ENCODE data around the gene PEAK3. TPM values are rescaled to one million over a fixed set of nuclear protein-coding genes. Genes with fewer than 3 reads are reported as not detected.

Gene PEAK3
- total and polyA plus RNA-seq, 7 donors: 0.01 to 0.20 (median 0.13) TPM; not detected in 1

- TF ChIP-seq, protein P1, sequence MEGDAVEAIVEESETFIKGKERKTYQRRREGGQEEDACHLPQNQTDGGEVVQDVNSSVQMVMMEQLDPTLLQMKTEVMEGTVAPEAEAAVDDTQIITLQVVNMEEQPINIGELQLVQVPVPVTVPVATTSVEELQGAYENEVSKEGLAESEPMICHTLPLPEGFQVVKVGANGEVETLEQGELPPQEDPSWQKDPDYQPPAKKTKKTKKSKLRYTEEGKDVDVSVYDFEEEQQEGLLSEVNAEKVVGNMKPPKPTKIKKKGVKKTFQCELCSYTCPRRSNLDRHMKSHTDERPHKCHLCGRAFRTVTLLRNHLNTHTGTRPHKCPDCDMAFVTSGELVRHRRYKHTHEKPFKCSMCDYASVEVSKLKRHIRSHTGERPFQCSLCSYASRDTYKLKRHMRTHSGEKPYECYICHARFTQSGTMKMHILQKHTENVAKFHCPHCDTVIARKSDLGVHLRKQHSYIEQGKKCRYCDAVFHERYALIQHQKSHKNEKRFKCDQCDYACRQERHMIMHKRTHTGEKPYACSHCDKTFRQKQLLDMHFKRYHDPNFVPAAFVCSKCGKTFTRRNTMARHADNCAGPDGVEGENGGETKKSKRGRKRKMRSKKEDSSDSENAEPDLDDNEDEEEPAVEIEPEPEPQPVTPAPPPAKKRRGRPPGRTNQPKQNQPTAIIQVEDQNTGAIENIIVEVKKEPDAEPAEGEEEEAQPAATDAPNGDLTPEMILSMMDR (IDR thresholded peaks at IDR 0.05): no peak
- Histone ChIP-seq H3K27me3 (ENCODE audit: insufficient read depth in 3 of 3, low read length in 2 of 3) (no peaks in the 10 kb centered on the region), H3K4me1 (no peaks in the 10 kb centered on the region), H3K4me3 (no peak overlapping the region), H3K9me3 (no peaks in the 10 kb centered on the region), H3K36me3 (ENCODE audit: insufficient read depth in 1 of 2, low read depth in 1 of 2) (peaks cover 0 to 39% of the 10 kb centered on the region in 2 donors), H3K27ac (no peak overlapping the region)
- no peak for DNase-seq
- WGBS, 3 donors: 86 to 91% (median 87%) methylated on average over 12 of the region's 12 CpGs
- no peak for ATAC-seq
- intact Hi-C loops (cut with DNase I): no loop called here
Observed at GRCh38 chr19:2320939-2321338, 39.0 kb upstream of the PEAK3 start.

- no peaks in the 10 kb centered on the region for H3K4me1 ChIP-seq
- H3K27ac ChIP-seq: no peak overlapping the region
- ATAC-seq (no peak), DNase-seq (no peak)
- no peaks in the 10 kb centered on the region for H3K27me3 ChIP-seq (ENCODE audit: insufficient read depth in 3 of 3, low read length in 2 of 3)
- H3K9me3 ChIP-seq: peaks cover 1% of the 10 kb centered on the region
- peaks cover 0 to 33% of the 10 kb centered on the region in 2 donors for H3K36me3 ChIP-seq (ENCODE audit: insufficient read depth in 1 of 2, low read depth in 1 of 2)
- H3K4me3 ChIP-seq: no peak overlapping the region
- intact Hi-C loops (cut with DNase I): no loop called here
- TF ChIP-seq, protein P1 (IDR thresholded peaks at IDR 0.05): no peak
- WGBS, 3 donors: 71 to 74% (median 73%) methylated on average over 12 of the region's 12 CpGs
Observed at GRCh38 chr19:2320049-2320448, 38.1 kb upstream of the PEAK3 start.

GRCh38 chr19:2319551-2319950 is 37.6 kb upstream of the PEAK3 start:
- Histone ChIP-seq H3K27ac (no peak overlapping the region), H3K4me1 (no peaks in the 10 kb centered on the region), H3K4me3 (no peak overlapping the region), H3K27me3 (ENCODE audit: insufficient read depth in 3 of 3, low read length in 2 of 3) (no peaks in the 10 kb centered on the region), H3K9me3 (peaks cover 3% of the 10 kb centered on the region), H3K36me3 (ENCODE audit: insufficient read depth in 1 of 2, low read depth in 1 of 2) (peaks cover 0 to 29% of the 10 kb centered on the region in 2 donors)
- DNase-seq (no peak), ATAC-seq (no peak)
- 73 to 77% (median 76%) methylated on average over 20 of the region's 20 CpGs for WGBS, 3 donors
- TF ChIP-seq, protein P1 (IDR thresholded peaks at IDR 0.05): no peak
- intact Hi-C loops (cut with DNase I): loop anchor here (5.0 to 10.0 kb wide), 3 partner anchors 42 to 167 kb away; partner anchors contain the start of genes AP3D1 (in 1 of the 2), PLEKHJ1 (in 1 of the 2) and SF3A2 (in 1 of the 2)

- Histone ChIP-seq H3K4me1 (no peaks in the 10 kb centered on the region), H3K27me3 (ENCODE audit: insufficient read depth in 3 of 3, low read length in 2 of 3) (no peaks in the 10 kb centered on the region), H3K9me3 (peaks cover 3% of the 10 kb centered on the region), H3K27ac (no peak overlapping the region), H3K4me3 (no peak overlapping the region), H3K36me3 (ENCODE audit: insufficient read depth in 1 of 2, low read depth in 1 of 2) (peaks cover 0 to 22% of the 10 kb centered on the region in 2 donors)
- TF ChIP-seq, protein P1 (IDR thresholded peaks at IDR 0.05): no peak
- intact Hi-C loops (cut with DNase I): loop anchor here (5.0 to 10.0 kb wide), 3 partner anchors 42 to 167 kb away; partner anchors contain the start of genes AP3D1 (in 1 of the 2), PLEKHJ1 (in 1 of the 2) and SF3A2 (in 1 of the 2)
- DNase-seq (no peak), ATAC-seq (no peak)
- 70 to 89% (median 88%) methylated on average over 6 of the region's 6 CpGs for whole genome bisulfite sequencing, 3 donors
Observed at GRCh38 chr19:2318923-2319322, 36.9 kb upstream of the PEAK3 start.

DNA sequence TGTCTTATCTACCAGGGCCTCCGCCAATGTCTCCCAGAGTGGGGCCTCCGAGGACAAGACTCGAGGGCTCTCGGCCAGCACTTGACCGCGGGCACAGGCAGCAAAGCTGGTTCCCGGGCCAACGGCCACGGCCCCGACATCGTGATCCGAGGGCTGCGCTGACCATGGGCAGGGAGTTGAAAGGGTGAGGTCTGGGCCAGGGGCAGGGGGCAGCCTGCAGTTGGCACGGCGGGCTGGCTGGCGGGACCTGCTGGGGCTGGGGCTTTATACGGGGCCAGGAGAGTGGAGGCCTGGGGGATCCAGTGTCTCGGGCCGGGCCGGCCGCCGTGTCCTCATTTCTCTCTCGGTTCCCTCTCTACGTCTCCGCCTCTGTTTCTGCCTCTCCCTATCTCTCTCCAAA is 35.8 kb upstream of the PEAK3 start:
- Histone ChIP-seq H3K36me3 (ENCODE audit: insufficient read depth in 1 of 2, low read depth in 1 of 2) (peaks cover 0 to 13% of the 10 kb centered on the region in 2 donors), H3K9me3 (peaks cover 3% of the 10 kb centered on the region), H3K27me3 (ENCODE audit: insufficient read depth in 3 of 3, low read length in 2 of 3) (no peaks in the 10 kb centered on the region), H3K27ac (no peak overlapping the region), H3K4me1 (no peaks in the 10 kb centered on the region), H3K4me3 (no peak overlapping the region)
- intact Hi-C loops (cut with DNase I): loop anchor here (5.0 to 10.0 kb wide), 3 partner anchors 40 to 165 kb away; partner anchors contain the start of genes AP3D1 (in 1 of the 2), PLEKHJ1 (in 1 of the 2) and SF3A2 (in 1 of the 2)
- WGBS, 3 donors: 80 to 89% (median 81%) methylated on average over 20 to 25 of the region's 25 CpGs
- ATAC-seq (no peak), DNase-seq (no peak)
- TF ChIP-seq, protein P1 (IDR thresholded peaks at IDR 0.05): no peak
